ENCODE measurements around the gene CTNNA1. TPM values are rescaled to one million over a fixed set of nuclear protein-coding genes. Genes with fewer than 3 reads are reported as not detected.
A peak's percentile ranks its signal among the peaks of the same experiment; 100 is the strongest.
"Not testable (repeated sequence)": the region's sequence is repeated elsewhere in the genome, so short reads cannot be mapped to it uniquely, and the experiment has no call there.

The CTNNA1 gene
- polyA plus RNA-seq, 3 donors = 56.6 to 84.5 (median 66.2) TPM

DNA sequence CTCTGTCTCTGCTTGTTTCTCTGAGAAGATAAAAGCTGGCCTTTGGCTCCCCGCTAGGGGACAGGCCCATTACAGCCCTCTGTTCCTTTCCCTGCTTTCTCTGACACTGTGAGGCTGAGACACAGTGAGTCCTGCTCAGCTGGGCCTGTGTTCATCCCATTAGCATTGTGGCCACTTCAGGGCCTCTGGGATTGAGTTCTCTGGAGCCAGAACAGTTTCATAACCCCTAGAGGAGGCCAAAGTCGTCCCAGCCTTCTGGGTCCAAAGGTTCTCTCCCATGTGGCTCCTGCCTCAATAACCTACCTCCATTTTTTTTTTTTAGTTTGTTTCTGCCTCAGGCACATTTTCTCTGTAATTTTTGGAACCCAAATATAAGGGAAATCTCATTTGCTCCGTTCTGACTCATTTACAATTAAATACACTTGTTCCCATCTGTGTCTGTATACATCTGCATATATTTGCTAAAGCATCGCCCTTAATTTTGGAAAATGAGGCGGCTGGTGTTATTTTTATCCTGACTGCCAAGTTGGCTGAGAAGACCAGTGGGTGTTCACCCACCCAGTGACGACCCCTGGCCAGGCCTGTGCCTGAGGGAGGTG is 27.3 kb upstream of the CTNNA1 start:
- no peaks in the 10 kb centered on the region for H3K9me3 ChIP-seq (replicated peaks in 1 of 2; ENCODE audit: control insufficient read depth in 1 of 2, insufficient read depth in 1 of 2, low read length in 2 of 2)
- Mint-ChIP-seq H3K27me3 (ENCODE audit: low read depth in 3 of 3) (peaks cover 2 to 14% (median 6%) of the 10 kb centered on the region in 3 donors), H3K4me1 (peaks cover 8% of the 10 kb centered on the region), H3K4me3 (no peak overlapping the region), H3K36me3 (no peaks in the 10 kb centered on the region), H3K27ac (peak overlapping the region in 1 of 7 donors; percentile 66), H3K9me3 (peaks cover 0 to 2% (median 0%) of the 10 kb centered on the region in 7 donors)
- intact Hi-C loops (cut with micrococcal nuclease) = no loop called here
- H3K4me2 ChIP-seq (replicated peaks; ENCODE audit: extremely low read depth, low read length, poor library complexity, severe bottlenecking) = no peak overlapping the region
- H3K79me2 ChIP-seq (ENCODE audit: insufficient read depth, low read length) = no peaks in the 10 kb centered on the region
- H4K20me1 ChIP-seq (ENCODE audit: insufficient read depth, low read length) = no peaks in the 10 kb centered on the region
- H2AFZ ChIP-seq (ENCODE audit: insufficient read depth, low read depth, low read length, poor library complexity, severe bottlenecking) = no peak overlapping the region
- H3K4me1 ChIP-seq (ENCODE audit: control insufficient read depth in 1 of 2, insufficient read depth in 2 of 2, low read length in 2 of 2) = peaks cover 5 to 7% of the 10 kb centered on the region in 2 donors
- no peaks in the 10 kb centered on the region for H3K27me3 ChIP-seq (ENCODE audit: control insufficient read depth in 2 of 2, insufficient read depth in 2 of 2, low read length in 2 of 2)
- H3K4me3 ChIP-seq (replicated peaks in 1 of 3; ENCODE audit: low read depth in 2 of 3, low read length in 3 of 3) = no peak overlapping the region
- TF ChIP-seq, protein P1, sequence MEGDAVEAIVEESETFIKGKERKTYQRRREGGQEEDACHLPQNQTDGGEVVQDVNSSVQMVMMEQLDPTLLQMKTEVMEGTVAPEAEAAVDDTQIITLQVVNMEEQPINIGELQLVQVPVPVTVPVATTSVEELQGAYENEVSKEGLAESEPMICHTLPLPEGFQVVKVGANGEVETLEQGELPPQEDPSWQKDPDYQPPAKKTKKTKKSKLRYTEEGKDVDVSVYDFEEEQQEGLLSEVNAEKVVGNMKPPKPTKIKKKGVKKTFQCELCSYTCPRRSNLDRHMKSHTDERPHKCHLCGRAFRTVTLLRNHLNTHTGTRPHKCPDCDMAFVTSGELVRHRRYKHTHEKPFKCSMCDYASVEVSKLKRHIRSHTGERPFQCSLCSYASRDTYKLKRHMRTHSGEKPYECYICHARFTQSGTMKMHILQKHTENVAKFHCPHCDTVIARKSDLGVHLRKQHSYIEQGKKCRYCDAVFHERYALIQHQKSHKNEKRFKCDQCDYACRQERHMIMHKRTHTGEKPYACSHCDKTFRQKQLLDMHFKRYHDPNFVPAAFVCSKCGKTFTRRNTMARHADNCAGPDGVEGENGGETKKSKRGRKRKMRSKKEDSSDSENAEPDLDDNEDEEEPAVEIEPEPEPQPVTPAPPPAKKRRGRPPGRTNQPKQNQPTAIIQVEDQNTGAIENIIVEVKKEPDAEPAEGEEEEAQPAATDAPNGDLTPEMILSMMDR (IDR thresholded peaks at IDR 0.05) = no peak
- no peak for DNase-seq
- H3K9ac ChIP-seq (ENCODE audit: insufficient read depth, low read length, poor library complexity, severe bottlenecking) = no peak overlapping the region
- no peaks in the 10 kb centered on the region for H3K36me3 ChIP-seq (replicated peaks in 1 of 2; ENCODE audit: control insufficient read depth in 1 of 2, insufficient read depth in 2 of 2, low read length in 2 of 2)
- H3K27ac ChIP-seq (ENCODE audit: low read depth in 1 of 2, low read length in 2 of 2) = no peak overlapping the region
- WGBS (ENCODE audit: insufficient coverage) = 93% methylated on average over 4 of the region's 6 CpGs

DNA sequence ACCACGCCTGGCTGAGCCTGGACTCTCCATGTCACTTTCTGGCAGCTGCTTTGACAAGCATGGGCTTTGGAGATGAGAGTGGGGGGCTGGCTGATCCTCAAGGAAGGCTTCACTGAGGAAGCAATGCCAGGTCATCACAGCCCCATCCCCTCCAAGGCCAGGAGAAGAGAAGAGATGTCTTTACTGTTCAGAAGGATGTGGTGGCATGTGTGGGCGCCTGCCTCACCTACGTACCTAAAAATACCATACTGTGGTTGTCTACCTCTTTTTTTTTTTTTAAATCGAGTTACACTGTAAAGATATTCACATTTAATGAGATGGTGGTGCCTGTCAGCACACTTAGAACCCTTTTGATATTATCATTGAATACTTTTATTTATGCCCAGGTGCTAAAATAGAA is 26.4 kb upstream of the CTNNA1 start:
- no peak overlapping the region for H3K4me3 ChIP-seq (replicated peaks in 1 of 3; ENCODE audit: low read depth in 2 of 3, low read length in 3 of 3)
- intact Hi-C loops (cut with micrococcal nuclease) = no loop called here
- H3K27me3 ChIP-seq (ENCODE audit: control insufficient read depth in 2 of 2, insufficient read depth in 2 of 2, low read length in 2 of 2) = no peaks in the 10 kb centered on the region
- H4K20me1 ChIP-seq (ENCODE audit: insufficient read depth, low read length) = no peaks in the 10 kb centered on the region
- H3K79me2 ChIP-seq (ENCODE audit: insufficient read depth, low read length) = no peaks in the 10 kb centered on the region
- Mint-ChIP-seq H3K36me3 (no peaks in the 10 kb centered on the region), H3K9me3 (peaks cover 0 to 2% (median 0%) of the 10 kb centered on the region in 7 donors), H3K27ac (no peak overlapping the region), H3K4me1 (peaks cover 8% of the 10 kb centered on the region), H3K4me3 (no peak overlapping the region), H3K27me3 (ENCODE audit: low read depth in 3 of 3) (peaks cover 2 to 14% (median 8%) of the 10 kb centered on the region in 3 donors)
- no CpG with 5 or more reads among the region's 4 CpGs for WGBS (ENCODE audit: insufficient coverage)
- no peak overlapping the region for H3K27ac ChIP-seq (ENCODE audit: low read depth in 1 of 2, low read length in 2 of 2)
- no peak overlapping the region for H3K9ac ChIP-seq (ENCODE audit: insufficient read depth, low read length, poor library complexity, severe bottlenecking)
- DNase-seq = no peak
- H3K36me3 ChIP-seq (replicated peaks in 1 of 2; ENCODE audit: control insufficient read depth in 1 of 2, insufficient read depth in 2 of 2, low read length in 2 of 2) = no peaks in the 10 kb centered on the region
- no peak overlapping the region for H3K4me2 ChIP-seq (replicated peaks; ENCODE audit: extremely low read depth, low read length, poor library complexity, severe bottlenecking)
- H3K9me3 ChIP-seq (replicated peaks in 1 of 2; ENCODE audit: control insufficient read depth in 1 of 2, insufficient read depth in 1 of 2, low read length in 2 of 2) = no peaks in the 10 kb centered on the region
- TF ChIP-seq, protein P1 (IDR thresholded peaks at IDR 0.05) = no peak
- H2AFZ ChIP-seq (ENCODE audit: insufficient read depth, low read depth, low read length, poor library complexity, severe bottlenecking) = no peak overlapping the region
- H3K4me1 ChIP-seq (ENCODE audit: control insufficient read depth in 1 of 2, insufficient read depth in 2 of 2, low read length in 2 of 2) = peaks cover 5 to 7% of the 10 kb centered on the region in 2 donors

DNA sequence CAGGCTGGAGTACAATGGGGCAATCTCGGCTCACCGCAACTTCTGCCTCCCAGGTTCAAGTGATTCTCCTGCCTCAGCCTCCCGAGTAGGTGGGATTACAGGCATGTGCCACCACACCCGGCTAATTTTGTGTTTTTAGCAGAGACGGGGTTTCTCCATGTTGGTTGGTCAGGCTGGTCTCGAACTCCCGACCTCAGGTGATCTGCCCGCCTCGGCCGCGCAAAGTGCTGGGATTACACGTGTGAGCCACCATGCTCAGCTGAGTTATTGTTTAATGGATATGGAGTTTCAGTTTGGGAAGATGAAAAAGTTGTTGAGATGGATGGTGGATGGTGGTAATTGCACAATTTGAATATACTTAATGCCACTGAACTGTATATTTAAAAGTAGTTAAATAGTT is 22.7 kb upstream of the CTNNA1 start:
- H4K20me1 ChIP-seq (ENCODE audit: insufficient read depth, low read length); DNase-seq; H3K79me2 ChIP-seq (ENCODE audit: insufficient read depth, low read length); H3K4me1 Mint-ChIP-seq; H3K4me3 Mint-ChIP-seq; H3K4me1 ChIP-seq (ENCODE audit: control insufficient read depth in 1 of 2, insufficient read depth in 2 of 2, low read length in 2 of 2); H3K27ac ChIP-seq (ENCODE audit: low read depth in 1 of 2, low read length in 2 of 2); H3K9me3 Mint-ChIP-seq; intact Hi-C loops (cut with micrococcal nuclease); H3K36me3 Mint-ChIP-seq; H3K27me3 ChIP-seq (ENCODE audit: control insufficient read depth in 2 of 2, insufficient read depth in 2 of 2, low read length in 2 of 2); H3K9ac ChIP-seq (ENCODE audit: insufficient read depth, low read length, poor library complexity, severe bottlenecking); H2AFZ ChIP-seq (ENCODE audit: insufficient read depth, low read depth, low read length, poor library complexity, severe bottlenecking); H3K36me3 ChIP-seq (replicated peaks in 1 of 2; ENCODE audit: control insufficient read depth in 1 of 2, insufficient read depth in 2 of 2, low read length in 2 of 2); H3K9me3 ChIP-seq (replicated peaks in 1 of 2; ENCODE audit: control insufficient read depth in 1 of 2, insufficient read depth in 1 of 2, low read length in 2 of 2); H3K4me3 ChIP-seq (replicated peaks in 1 of 3; ENCODE audit: low read depth in 2 of 3, low read length in 3 of 3); H3K4me2 ChIP-seq (replicated peaks; ENCODE audit: extremely low read depth, low read length, poor library complexity, severe bottlenecking): not testable (repeated sequence)
- peak overlapping the region in 1 of 7 donors; percentile 11 for H3K27ac Mint-ChIP-seq
- WGBS (ENCODE audit: insufficient coverage) = 90% methylated on average over 3 of the region's 12 CpGs
- H3K27me3 Mint-ChIP-seq (ENCODE audit: low read depth in 3 of 3) = peaks cover 2 to 11% (median 7%) of the 10 kb centered on the region in 3 donors

Data from CD14-positive monocyte (primary cell).